HepG2 (cell line): ENCODE data around the gene MSMO1. TPM values are rescaled to one million over a fixed set of nuclear protein-coding genes. Genes with fewer than 3 reads are reported as not detected.

Experiments used
- ATAC-seq: fragments of 200-7000 bp; cut with Tn5 transposase; 3 replicates; pipeline ENCODE4 v1.9.1; 2020; ENCODE audit warnings: mild to moderate bottlenecking, moderate library complexity
- BruUV-seq: library from RNA; stranded (reverse); fragments of 400-500 nt; replicated peaks from 2 replicates; lab custom pipeline; 2021; lab: Mats Ljungman, UMichigan
- CTCF ChIA-PET: fragments of 300-600 bp; formaldehyde crosslinking; extraction: SDS; loops from one replicate; lab custom pipeline; 2021; ENCODE audit warnings: low total read pairs, inconsistent platforms, low intra/inter-chr PET ratio; lab: Yijun Ruan, JAX
- POLR2A ChIA-PET: fragments of 350-600 bp; sonication (Branson Sonifier 250); formaldehyde crosslinking; loops from one replicate; lab custom pipeline; 2020; ENCODE audit warnings: antibody characterized with exemption, inconsistent platforms; lab: Yijun Ruan, JAX
- DNase-seq: peaks from one replicate; pipeline ENCODE4 v3.0.0-alpha.2; 2015; ENCODE audit warnings: low spot score
- FAIRE-seq: peaks from 3 replicates; lab custom pipeline; 2011; peaks lifted over from hg19 to GRCh38; lab: Jason Lieb, UNC
- H2AFZ ChIP-seq: one replicate; pipeline ENCODE4 v1.6.1; 2011; ENCODE audit warnings: low read length, inconsistent platforms
- H3K27ac ChIP-seq: fragments of 300-600 bp; 3 replicates; pipeline ENCODE4 v1.8.0; 2011; ENCODE audit warnings: mixed run types, mild to moderate bottlenecking, mixed read lengths, low read length, inconsistent platforms; ENCODE audit not compliant: insufficient read depth; ENCODE audit errors: extremely low read length
- H3K27me3 ChIP-seq, 2 experiments: fragments of 200-600 bp in 1 of 2; 2 replicates in 1 of 2; 3 replicates in 1 of 2; pipeline versions ENCODE4 v1.6.0 to v1.8.0; 2011; ENCODE audit warnings: low read length in 2 of 2, mild to moderate bottlenecking in 2 of 2, moderate library complexity in 2 of 2, inconsistent platforms in 1 of 2; ENCODE audit not compliant: insufficient read depth in 2 of 2, control insufficient read depth in 1 of 2
- H3K36me3 ChIP-seq, 2 experiments: fragments of 200-600 bp in 1 of 2; replicated peaks in 1 of 2; 2 replicates in 1 of 2; 3 replicates in 1 of 2; pipeline versions ENCODE4 v1.5.1 to v1.8.0; 2011; ENCODE audit warnings: low read length in 2 of 2, inconsistent platforms in 1 of 2; ENCODE audit not compliant: insufficient read depth in 2 of 2, control insufficient read depth in 1 of 2
- H3K4me1 ChIP-seq: 2 replicates; pipeline ENCODE4 v1.5.1; 2012; ENCODE audit warnings: low read length, inconsistent platforms; ENCODE audit not compliant: insufficient read depth
- H3K4me2 ChIP-seq: 2 replicates; pipeline ENCODE4 v1.6.0; 2011; ENCODE audit warnings: low read depth, low read length, inconsistent platforms
- H3K4me3 ChIP-seq, 3 experiments: fragments of 200-600 bp in 1 of 3; sonication (generic), shearing (Covaris generic) in 1 of 3; replicated peaks in 1 of 3; 2 replicates each; pipeline ENCODE4 v1.5.1; 2011 to 2016; ENCODE audit warnings: low read length in 3 of 3, inconsistent platforms in 2 of 3, low read depth in 2 of 3, mild to moderate bottlenecking in 2 of 3, control low read depth in 1 of 3, mixed read lengths in 1 of 3; ENCODE audit not compliant: insufficient read depth in 1 of 3
- H3K79me2 ChIP-seq: one replicate; pipeline ENCODE4 v1.6.1; 2011; ENCODE audit warnings: low read length, inconsistent platforms; ENCODE audit not compliant: insufficient read depth
- H3K9ac ChIP-seq: 2 replicates; pipeline ENCODE4 v1.6.0; 2011; ENCODE audit warnings: mild to moderate bottlenecking, low read depth, low read length, inconsistent platforms; ENCODE audit not compliant: insufficient read depth
- H3K9me3 ChIP-seq: 2 replicates; pipeline ENCODE4 v1.5.1; 2012; ENCODE audit warnings: mild to moderate bottlenecking, low read length
- H4K20me1 ChIP-seq: 2 replicates; pipeline ENCODE4 v1.6.0; 2011; ENCODE audit warnings: inconsistent platforms, mild to moderate bottlenecking, low read length, moderate library complexity; ENCODE audit not compliant: insufficient read depth
- KDM2A ChIP-seq: sonication (generic); formaldehyde crosslinking; IDR thresholded peaks from 2 replicates; pipeline ENCODE4 v1.4.0; 2020; ENCODE audit warnings: low read depth, missing genetic modification reagents, borderline replicate concordance
- MAFF ChIP-seq: IDR thresholded peaks from 2 replicates; pipeline ENCODE4 v1.6.1; 2011; ENCODE audit warnings: low read depth, low read length, improper control_type of control experiment
- MAFK ChIP-seq, 2 experiments: IDR thresholded peaks in 1 of 2; conservative IDR thresholded peaks in 1 of 2; 2 replicates each; pipeline ENCODE4 v1.6.1; 2011; ENCODE audit warnings: improper control_type of control experiment in 2 of 2, low read length in 2 of 2
- RAD51 ChIP-seq: fragments of 450-650 bp; IDR thresholded peaks from 2 replicates; pipeline ENCODE4 v1.6.1; 2016; ENCODE audit warnings: borderline replicate concordance
- TCF7L2 ChIP-seq: IDR thresholded peaks from 2 replicates; pipeline ENCODE4 v1.6.1; 2011; ENCODE audit warnings: mild to moderate bottlenecking, low read depth, low read length, moderate library complexity
- ZBTB10 ChIP-seq: sonication (generic); formaldehyde crosslinking; IDR thresholded peaks from 2 replicates; pipeline ENCODE4 v1.4.0; 2020; ENCODE audit warnings: missing genetic modification reagents, borderline replicate concordance
- ZBTB20 ChIP-seq: sonication (generic); formaldehyde crosslinking; IDR thresholded peaks from 2 replicates; pipeline ENCODE4 v1.8.1; 2023; ENCODE audit warnings: missing genetic modification reagents, low read depth, mild to moderate bottlenecking, borderline replicate concordance
- ZNF20 ChIP-seq: sonication (generic); formaldehyde crosslinking; IDR thresholded peaks from 2 replicates; pipeline ENCODE4 v1.4.0; 2020; ENCODE audit warnings: mild to moderate bottlenecking, moderate library complexity, missing genetic modification reagents
- ZNF235 ChIP-seq: sonication (generic); formaldehyde crosslinking; IDR thresholded peaks from 2 replicates; pipeline ENCODE4 v1.8.1; 2023; ENCODE audit warnings: mild to moderate bottlenecking, missing genetic modification reagents, borderline replicate concordance
- ZNF251 ChIP-seq: sonication (generic); formaldehyde crosslinking; IDR thresholded peaks from 2 replicates; pipeline ENCODE4 v1.9.0; 2021; ENCODE audit warnings: mild to moderate bottlenecking, missing genetic modification reagents
- ZNF263 ChIP-seq: sonication (generic); formaldehyde crosslinking; IDR thresholded peaks from 2 replicates; pipeline ENCODE4 v1.4.0; 2020; ENCODE audit warnings: missing genetic modification reagents
- ZNF710 ChIP-seq: sonication (generic); formaldehyde crosslinking; IDR thresholded peaks from 2 replicates; pipeline ENCODE4 v1.5.0; 2020; ENCODE audit warnings: mild to moderate bottlenecking, missing genetic modification reagents, borderline replicate concordance
- WGBS: methylation state at CpG from one replicate; pipeline ENCODE4 v1.1.6; 2017; ENCODE audit warnings: low lambda C conversion rate; 5-methylcytosine and 5-hydroxymethylcytosine counted together
- in situ Hi-C: cut with HindIII; loops from 2 replicates; pipeline ENCODE4 v1.10.0; 2017; ENCODE audit warnings: low pct_unique_long_range_greater_than_20kb; ENCODE audit not compliant: extremely low pct_ligation_motif_present
- intact Hi-C: fragments of 100-400 bp; cut with micrococcal nuclease; formaldehyde crosslinking; loops from one replicate; pipeline ENCODE4 v1.10.0; 2022; ENCODE audit not compliant: unreplicated experiment
- polyA plus RNA-seq, 8 experiments: library from polyadenylated mRNA; depleted of rRNA in 3 of 8; stranded (reverse) in 7 of 8; unstranded in 1 of 8; fragments of >200 nt; fragmentation: Illumina TruSeq in 4 of 8; extraction: Trizol in 4 of 8; gene quantifications; 2 replicates each; pipeline versions ENCODE4 v1.2.1 to v1.2.3, GENCODE V29; 2011 to 2016; ENCODE audit warnings: low read depth in 4 of 8, missing spikeins in 1 of 8, mixed read lengths in 1 of 8; ENCODE audit not compliant: insufficient read depth in 1 of 8
- total RNA-seq, 5 experiments: library from RNA; depleted of rRNA; stranded (reverse); fragments of >200 nt; fragmentation: Illumina TruSeq; extraction: Trizol; gene quantifications; 2 replicates each; pipeline ENCODE4 v1.2.3, GENCODE V29; 2016; ENCODE audit warnings: low read depth in 1 of 5
- TF ChIP-seq, protein P1 (sequence below): sonication (generic); formaldehyde crosslinking; IDR thresholded peaks from 2 replicates; pipeline ENCODE4 v1.4.0; 2020; ENCODE audit warnings: missing genetic modification reagents, borderline replicate concordance

Gene MSMO1
- total and polyA plus RNA-seq, 2 of the 13 experiments (the other 11 are each of a cell fraction or from before 2014, with no cell fraction given) = 98.1 to 216 TPM

GRCh38 chr4:165360985-165361670 lies 33.7 kb downstream of the MSMO1 start (continued):
- TF ChIP-seq, protein P1, sequence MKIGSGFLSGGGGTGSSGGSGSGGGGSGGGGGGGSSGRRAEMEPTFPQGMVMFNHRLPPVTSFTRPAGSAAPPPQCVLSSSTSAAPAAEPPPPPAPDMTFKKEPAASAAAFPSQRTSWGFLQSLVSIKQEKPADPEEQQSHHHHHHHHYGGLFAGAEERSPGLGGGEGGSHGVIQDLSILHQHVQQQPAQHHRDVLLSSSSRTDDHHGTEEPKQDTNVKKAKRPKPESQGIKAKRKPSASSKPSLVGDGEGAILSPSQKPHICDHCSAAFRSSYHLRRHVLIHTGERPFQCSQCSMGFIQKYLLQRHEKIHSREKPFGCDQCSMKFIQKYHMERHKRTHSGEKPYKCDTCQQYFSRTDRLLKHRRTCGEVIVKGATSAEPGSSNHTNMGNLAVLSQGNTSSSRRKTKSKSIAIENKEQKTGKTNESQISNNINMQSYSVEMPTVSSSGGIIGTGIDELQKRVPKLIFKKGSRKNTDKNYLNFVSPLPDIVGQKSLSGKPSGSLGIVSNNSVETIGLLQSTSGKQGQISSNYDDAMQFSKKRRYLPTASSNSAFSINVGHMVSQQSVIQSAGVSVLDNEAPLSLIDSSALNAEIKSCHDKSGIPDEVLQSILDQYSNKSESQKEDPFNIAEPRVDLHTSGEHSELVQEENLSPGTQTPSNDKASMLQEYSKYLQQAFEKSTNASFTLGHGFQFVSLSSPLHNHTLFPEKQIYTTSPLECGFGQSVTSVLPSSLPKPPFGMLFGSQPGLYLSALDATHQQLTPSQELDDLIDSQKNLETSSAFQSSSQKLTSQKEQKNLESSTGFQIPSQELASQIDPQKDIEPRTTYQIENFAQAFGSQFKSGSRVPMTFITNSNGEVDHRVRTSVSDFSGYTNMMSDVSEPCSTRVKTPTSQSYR (CRISPR knock-in tag) = no peak
- no peak for TF ChIP-seq ZNF20 (CRISPR knock-in tag)
- no peak for TF ChIP-seq RAD51

GRCh38 chr4:165361810-165362209 lies 34.3 kb downstream of the MSMO1 start:
- DNase-seq = no peak
- no TSS peak for BruUV-seq
- no peak overlapping the region for H3K27ac ChIP-seq
- H3K9me3 ChIP-seq = no peaks in the 10 kb centered on the region
- no peaks in the 10 kb centered on the region for H4K20me1 ChIP-seq
- 79% methylated on average over 2 of the region's 2 CpGs for WGBS
- no peaks in the 10 kb centered on the region for H3K36me3 ChIP-seq
- no peak overlapping the region for H3K4me2 ChIP-seq
- in situ Hi-C loops (no loop called here), intact Hi-C loops (no loop called here)
- TF ChIP-seq ZNF235 (CRISPR knock-in tag) (no peak), MAFK (conservative IDR thresholded peaks at IDR 0.05 in 1 of 2, IDR thresholded peaks at IDR 0.05 in 1 of 2; ENCODE audit: low read length in 2 of 2) (peak; percentile 75 to 80), ZBTB10 (CRISPR knock-in tag) (no peak), ZBTB20 (no peak), KDM2A (no peak), MAFF (peak; percentile 65), ZNF263 (no peak), ZNF710 (CRISPR knock-in tag) (no peak), TCF7L2 (no peak), ZNF251 (CRISPR knock-in tag) (no peak)
- no peak for ATAC-seq
- CTCF ChIA-PET = no interaction called here
- no peaks in the 10 kb centered on the region for H3K79me2 ChIP-seq
- H2AFZ ChIP-seq = no peak overlapping the region
- POLR2A ChIA-PET = no interaction called here
- peaks cover 37% of the 10 kb centered on the region for H3K4me1 ChIP-seq
- H3K4me3 ChIP-seq = no peak overlapping the region
- FAIRE-seq = no peak
- no peak overlapping the region for H3K9ac ChIP-seq
- H3K27me3 ChIP-seq = no peaks in the 10 kb centered on the region
